ENCODE data around the gene CNTNAP2.

CNTNAP2 gene

DNA sequence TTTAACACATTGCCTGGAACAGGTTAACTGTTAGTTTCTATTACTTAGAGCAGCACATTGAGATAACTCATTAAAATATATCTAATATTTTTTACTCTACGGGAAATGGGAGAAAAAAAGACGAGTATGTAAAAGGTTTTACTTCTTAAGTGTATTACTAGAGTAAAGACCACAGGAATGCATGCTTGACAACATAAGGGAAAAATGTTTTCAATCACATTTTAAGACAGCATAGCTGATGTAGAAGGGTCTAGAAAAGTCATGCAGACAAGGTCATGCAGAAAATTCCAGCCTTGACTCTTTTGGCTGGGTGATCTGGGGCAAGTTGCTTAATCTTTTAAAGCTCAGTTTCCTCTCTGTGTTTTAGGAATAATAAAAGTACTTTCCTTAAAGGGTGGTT, 806.2 kb downstream of the CNTNAP2 start:
- no peak for DNase-seq

DNA sequence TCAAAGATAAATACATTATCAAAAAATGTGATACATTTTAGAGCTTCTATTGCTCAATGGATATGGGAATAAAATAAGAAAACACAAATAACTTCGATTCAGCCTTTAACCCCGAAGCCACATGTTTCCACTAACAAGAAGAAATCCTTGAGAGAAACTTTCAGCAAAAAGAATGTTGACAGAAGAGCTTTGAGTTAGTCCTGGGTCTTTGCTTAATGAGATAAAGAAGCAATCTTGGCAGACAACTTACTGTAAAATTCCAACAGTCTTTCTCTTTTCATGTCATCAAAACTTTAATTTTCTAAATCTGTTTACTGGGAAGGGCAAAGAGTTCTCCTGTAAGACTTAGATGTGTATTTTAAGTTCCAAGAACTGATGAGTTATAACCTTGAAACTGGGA, 810.2 kb downstream of the CNTNAP2 start:
- no peak for DNase-seq

DNA sequence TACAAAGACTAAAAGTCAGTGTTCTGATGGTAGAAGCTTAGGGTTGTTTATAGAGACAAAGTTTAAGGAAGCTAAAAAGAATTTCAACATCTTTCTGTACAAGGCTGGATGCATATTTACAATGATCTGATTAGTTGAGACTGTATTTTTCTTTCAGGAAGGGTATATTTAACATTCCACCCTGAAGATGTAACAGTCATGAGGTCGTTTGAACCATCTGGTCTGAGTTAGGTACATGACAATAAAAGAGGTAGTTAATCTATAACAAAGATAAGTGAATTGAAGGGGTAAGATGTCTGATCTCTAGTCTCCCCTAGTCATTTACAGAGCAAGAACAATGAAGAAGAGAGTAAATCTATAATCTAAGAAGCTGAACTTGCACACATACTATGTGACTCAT, 821.2 kb downstream of the CNTNAP2 start:
- no peak for DNase-seq

GRCh38 chr7:146943483-146943882, 826.9 kb downstream of the CNTNAP2 start:
- DNase-seq, result no peak

GRCh38 chr7:146948703-146949102, 832.1 kb downstream of the CNTNAP2 start:
- no peak for DNase-seq

GRCh38 chr7:146956321-146956720, 839.7 kb downstream of the CNTNAP2 start:
- DNase-seq, result peak; percentile 56 to 81

DNA sequence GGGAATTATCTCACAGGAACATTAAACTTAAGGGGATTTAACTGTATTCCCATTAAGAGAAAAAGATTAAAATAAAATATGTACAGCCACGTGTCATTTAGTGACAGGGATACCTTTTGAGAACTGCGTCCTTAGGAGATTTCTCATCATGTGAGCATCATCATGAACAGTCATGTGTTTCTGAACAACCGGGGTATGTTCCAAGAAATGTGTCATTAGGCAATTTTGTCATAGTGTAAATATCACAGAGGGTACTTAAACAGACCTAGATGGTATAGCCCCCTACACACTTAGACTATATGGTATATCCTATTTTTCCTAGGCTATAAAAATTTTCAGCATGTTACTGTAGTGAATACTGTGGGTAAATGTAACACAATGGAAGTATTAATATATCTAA, 840.3 kb downstream of the CNTNAP2 start:
- DNase-seq, result peak; percentile 50 to 73

DNA sequence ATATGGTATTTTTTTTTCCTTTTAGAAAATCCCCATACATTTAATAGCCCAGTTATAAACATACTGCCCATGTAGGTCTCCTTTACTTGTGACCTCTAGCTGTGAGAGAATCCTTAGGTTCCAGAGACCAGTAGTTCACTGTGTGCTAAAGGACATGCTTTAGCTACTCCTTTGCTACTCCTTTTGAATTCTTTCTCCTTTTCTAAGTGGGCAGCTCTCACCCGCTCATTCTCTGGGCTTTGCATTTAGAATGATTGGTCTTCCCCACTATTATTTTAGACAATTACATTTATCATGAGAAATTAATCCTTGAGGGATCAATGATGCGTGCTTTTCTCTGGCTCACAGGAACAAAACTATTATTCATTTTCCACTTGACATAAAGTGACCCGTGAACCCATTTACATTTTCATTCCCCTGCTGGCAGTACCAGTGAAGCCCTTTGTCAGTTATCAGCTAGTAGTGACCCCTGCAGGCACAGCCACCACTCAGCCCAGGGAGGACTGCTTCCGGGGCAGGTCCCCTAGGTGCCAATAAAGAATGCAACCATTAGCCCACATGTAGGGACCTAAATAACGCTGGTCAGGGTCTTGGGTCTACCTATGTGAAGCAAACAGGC, 844.3 kb downstream of the CNTNAP2 start:
- no peak for DNase-seq

- DNase-seq, result no peak
These were observed 845.0 kb downstream of the CNTNAP2 start for GRCh38 chr7:146961617-146962016.

DNA sequence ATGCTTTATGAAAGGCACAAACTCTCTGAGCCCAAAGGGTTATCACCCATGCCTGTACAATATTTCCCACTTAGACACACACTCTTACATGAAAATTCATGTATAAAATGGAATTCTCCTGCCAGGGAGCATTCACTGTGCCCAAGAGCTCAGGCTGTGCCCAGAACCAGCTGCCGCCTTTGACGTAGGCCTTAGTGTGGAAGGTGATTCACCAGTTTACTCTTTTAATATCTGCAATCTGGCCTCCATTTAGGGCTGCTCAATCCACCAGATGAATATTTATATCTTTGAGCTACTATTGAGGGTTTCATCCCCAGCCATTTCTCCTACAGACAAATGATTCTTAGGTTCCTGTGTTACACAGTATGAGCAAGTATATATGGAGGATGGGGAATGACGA, 849.7 kb downstream of the CNTNAP2 start:
- DNase-seq, result no peak

- no peak for DNase-seq
These were observed 865.9 kb downstream of the CNTNAP2 start for GRCh38 chr7:146982482-146982881.

GRCh38 chr7:146991596-146991995, 875.0 kb downstream of the CNTNAP2 start:
- DNase-seq, result no peak

DNA sequence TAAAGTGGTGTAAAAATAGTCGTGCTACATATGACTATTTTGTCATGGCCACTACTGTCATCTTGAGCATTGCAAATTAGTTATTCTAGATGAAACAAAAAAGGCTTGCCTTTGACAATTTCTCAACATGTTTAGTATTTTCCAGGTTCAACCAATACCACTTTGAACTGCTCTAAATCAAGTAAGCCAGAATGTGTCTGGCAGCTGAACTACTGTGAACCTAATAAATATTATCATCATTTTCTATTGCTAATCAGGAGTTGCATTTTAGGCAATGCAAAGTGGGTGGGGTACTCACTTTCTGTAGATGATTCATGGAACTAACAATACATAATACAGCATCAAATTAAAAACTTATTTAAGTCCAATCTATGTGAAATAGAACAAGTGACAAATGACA, 877.2 kb downstream of the CNTNAP2 start:
- no peak for DNase-seq

DNA sequence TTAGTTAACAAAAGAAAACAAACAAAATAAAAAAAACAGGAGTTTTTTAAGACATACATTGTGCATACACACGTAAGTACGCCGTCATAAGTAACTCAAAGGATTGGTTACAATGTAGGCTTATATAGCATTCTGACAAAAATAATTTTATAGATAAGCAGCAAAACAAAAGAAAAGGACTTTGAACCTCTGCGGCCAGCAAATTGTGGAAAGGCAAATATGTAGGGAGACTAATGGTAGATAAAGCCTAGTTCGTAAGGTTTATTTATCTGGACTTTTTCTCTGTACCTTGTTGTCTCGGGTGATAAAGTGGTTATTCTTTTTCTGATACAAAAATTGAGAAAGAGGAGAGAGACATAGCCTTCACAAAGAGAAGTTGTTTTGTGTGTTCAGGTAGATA, 891.9 kb downstream of the CNTNAP2 start:
- no peak for DNase-seq

GRCh38 chr7:147012666-147013065, 896.1 kb downstream of the CNTNAP2 start:
- DNase-seq, result no peak

GRCh38 chr7:147013825-147014224, 897.2 kb downstream of the CNTNAP2 start:
- no peak for DNase-seq

DNA sequence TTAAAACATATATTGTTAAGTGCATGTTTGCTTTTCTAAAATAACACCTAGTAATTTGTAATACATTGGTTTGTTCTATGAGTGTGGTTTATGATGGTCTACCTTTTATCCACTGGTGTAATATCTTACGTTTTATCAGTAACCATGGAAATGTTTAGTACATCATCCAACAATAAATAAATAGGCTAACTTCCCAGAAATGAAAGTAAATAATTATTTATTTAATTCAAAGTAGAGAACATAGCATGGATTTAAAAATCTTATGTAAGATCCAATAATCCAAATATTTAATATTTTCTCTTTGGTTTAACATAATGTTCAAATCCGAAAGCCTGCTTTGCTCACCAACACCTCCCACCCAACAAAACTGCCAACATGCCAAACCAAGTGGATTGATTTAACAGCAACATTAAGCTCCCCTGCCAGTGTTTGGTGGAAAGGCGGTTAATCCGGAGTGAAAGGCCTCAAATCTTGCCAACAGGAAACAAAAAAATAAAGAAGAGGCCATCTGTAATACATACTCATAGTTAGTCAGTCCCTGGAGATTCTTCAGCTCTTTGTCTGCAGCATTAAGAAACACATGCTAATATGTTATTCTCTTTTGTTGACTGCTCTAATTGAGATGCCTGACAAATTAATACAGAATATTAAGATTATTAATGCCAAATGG, 897.8 kb downstream of the CNTNAP2 start:
- no peak for DNase-seq

GRCh38 chr7:147015999-147016398, 899.4 kb downstream of the CNTNAP2 start:
- no peak for DNase-seq

DNA sequence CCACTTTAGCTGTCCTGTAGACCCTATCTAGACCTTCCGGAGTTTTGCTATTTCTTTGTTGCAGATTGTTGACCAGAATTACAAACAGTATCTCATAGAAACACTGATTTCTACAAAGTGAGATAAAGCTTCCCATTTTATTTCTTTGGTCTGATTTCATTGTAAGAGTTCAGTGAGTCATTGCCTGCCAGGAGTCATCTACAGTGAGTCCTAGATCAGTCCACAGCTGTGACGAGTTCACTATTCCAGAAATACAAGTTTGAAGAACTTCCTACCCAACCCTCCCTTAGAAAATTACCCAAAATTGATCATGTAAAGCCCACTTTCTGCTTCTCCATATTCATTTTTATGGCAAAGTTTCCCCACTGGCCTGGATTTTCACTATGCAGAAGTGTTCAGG, 905.5 kb downstream of the CNTNAP2 start:
- DNase-seq, result no peak

DNA sequence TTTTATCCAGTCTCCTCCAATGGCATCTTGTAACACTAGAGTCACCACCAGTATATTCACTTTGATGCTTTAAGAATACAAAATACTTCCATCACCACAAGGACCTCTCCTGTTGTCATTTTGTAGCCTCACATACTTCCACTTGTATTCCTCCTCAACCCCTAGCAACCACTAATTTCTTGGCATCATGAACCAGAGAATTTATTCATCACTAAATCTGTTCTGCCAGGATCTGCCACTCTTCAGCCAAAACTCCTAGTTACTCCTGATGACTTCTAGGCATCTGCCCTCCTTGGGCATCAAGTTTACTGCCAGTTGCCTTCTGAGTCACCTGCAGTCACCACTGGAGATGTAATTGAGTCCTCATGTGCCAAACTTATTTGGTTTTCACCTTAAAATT, 906.8 kb downstream of the CNTNAP2 start:
- no peak for DNase-seq

DNA sequence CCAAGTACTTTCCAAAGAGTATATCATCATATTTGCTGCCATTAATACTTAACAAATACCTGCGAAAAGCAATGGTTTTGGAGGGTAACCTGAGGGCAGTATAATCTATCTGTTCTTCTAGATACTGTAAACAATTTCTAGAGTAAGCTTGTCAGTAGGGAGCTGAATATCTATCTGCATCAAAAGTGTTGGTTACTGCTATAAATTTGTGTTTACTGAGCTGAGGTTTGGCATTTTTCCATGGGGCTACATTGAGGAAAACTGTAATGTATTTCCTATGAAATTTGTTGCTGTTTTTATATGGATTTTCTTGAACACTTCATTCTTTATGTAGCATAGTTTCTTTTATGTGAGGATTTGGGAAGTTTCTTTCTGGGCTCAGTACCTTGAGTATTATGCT, 913.4 kb downstream of the CNTNAP2 start:
- DNase-seq, result no peak

DNA sequence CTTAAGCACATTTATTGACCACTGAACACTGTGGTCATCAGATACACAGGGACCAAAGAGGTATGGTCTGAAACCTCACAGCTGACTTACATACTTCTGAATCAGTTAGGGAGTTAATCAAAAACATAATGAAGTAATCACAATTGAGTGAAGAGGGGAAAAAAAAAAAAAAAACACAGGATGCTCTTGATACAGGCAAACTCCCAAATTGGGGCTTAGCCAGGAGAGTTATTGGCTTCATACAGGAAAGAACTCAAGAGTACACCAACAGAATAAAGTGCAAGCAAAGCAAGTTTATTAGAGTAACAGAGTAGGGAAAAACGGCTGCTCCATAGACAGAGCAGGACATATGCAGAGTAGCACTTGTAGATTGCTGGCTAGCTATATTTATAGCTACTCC, 917.0 kb downstream of the CNTNAP2 start:
- DNase-seq, result no peak

- no peak for DNase-seq
These were observed 924.8 kb downstream of the CNTNAP2 start for GRCh38 chr7:147041438-147041837.

DNA sequence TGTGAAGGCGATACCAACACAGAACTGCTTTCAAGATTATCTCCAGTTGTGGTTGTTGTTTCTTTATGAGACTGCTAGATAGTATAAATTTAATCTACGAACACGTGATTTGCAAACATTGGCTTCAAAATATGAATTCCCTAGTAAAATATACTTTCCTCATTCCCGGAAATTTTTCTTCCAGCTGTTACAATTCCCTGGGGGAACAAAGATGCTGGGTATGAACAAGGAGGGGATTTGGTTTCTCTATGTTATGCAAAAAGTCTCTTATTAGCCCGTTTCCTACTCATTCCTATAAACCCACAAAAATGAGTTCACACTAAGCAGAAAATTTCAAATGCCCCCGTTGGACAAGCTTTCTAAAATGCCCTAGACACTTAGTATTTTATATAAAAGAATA, 928.3 kb downstream of the CNTNAP2 start:
- DNase-seq, result no peak

DNA sequence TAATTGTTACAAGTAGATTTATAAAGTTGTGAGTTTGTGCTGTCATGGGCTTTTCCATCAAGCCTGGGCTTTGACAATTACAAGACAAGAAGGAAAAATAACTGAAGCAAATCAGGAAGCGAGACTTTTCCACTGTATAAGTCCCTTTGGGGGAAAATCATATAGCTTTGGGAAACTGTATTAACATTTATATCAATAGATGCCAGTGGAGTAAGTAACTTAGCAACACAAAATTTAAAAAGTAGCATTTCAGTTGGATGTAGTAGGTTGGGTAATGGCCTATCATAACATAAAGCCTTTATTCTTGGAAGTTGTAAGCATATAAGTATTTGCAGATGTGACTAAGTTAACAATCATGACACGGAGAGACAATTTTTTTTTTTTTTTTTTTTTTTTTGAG, 931.1 kb downstream of the CNTNAP2 start:
- DNase-seq, result no peak

All from NCI-H1930 (cell line).